ENCODE results near the gene NPAS3.

Gene NPAS3

GRCh38 chr14:33191855-33192254, 253.2 kb downstream of the NPAS3 start:
- DNase-seq: no peak

- no peak for DNase-seq
These were observed 255.9 kb downstream of the NPAS3 start for GRCh38 chr14:33194551-33194950.

DNA sequence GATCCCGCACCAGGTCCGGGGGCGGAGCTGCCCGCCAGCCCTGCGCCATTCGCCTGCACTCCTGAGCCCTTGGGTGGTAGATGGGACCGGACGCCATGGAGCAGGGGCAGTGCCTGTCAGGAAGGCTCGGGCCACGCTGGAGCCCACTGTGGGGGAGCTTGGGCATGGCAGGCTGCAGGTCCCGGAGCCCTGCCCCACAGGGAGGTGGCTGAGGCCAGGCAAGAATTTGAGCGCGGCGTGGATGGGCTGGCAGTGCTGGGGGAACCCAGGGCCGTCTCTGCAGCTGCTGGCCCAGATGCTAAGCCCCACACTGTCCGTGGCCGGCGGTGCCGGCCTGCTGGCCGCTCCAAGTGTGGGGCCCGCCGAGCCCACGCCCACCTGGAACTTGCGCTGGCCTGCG, 260.0 kb downstream of the NPAS3 start:
- DNase-seq: no peak

GRCh38 chr14:33201116-33201515, 262.4 kb downstream of the NPAS3 start:
- no peak for DNase-seq

- DNase-seq: no peak
These were observed 268.3 kb downstream of the NPAS3 start for GRCh38 chr14:33206981-33207380.

DNA sequence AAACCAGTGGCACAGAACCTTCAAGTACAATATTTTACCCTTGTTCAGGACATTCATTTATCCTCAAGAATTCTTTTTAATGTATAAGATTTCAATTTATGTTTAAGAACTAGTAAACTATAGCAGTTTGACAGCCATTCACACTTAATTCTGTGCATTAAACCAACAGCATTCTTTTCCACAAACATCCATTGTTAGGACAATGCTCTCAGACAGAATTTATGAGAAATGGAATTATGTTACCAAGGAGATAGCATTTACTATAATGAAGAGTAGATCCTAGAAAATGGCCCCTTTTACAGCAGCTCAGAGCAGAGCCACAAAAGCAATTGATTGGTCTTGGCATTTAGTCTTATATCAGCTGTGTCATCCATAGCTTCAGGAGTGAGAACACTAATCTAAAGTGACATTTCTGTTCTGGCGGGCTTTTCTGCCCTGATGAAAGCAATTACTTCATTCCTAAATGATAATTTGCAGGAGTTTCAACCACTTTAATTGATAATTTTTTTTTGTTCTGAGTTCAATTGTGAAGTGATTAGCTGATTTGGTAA, 268.9 kb downstream of the NPAS3 start:
- no peak for DNase-seq

GRCh38 chr14:33210311-33210710, 271.6 kb downstream of the NPAS3 start:
- no peak for DNase-seq

DNA sequence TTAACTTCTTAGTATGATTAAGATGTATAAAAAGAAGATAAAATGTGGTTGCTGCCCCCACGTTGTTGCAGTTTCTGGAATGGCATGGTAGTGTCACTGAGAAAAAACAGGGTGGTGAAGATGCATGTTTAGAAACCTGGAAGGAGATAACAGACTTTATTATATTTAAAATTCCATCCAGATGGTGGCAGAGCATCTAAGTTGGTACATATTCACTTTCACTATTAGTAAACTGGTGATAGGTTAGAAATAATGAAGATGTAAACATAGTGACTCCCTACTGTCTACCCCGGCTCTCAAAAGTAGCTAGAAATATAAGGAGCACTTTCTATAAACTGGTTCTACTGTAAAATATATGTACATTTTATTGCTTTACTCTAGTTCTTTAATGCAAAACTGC, 279.3 kb downstream of the NPAS3 start:
- no peak for DNase-seq

DNA sequence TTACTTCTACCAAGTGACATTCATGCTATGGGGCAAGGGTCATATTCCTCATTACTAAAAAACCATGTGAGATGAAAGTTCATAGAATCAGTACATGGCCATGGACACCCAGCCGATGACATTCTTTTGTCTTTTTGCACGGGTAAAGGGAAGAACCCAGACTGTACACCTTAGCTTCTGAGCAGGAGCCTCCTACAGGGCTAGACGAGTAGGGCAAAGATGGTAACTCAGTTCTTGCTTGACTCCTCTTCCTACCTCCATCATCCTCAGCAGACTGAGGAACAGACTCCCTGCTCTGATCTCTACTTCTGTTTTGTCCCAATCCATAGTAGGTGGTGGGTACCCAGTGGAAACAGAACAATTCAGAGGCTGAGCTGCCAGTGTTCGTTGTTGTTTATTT, 281.3 kb downstream of the NPAS3 start:
- no peak for DNase-seq

- no peak for DNase-seq
These were observed 290.7 kb downstream of the NPAS3 start for GRCh38 chr14:33229269-33229929.

DNA sequence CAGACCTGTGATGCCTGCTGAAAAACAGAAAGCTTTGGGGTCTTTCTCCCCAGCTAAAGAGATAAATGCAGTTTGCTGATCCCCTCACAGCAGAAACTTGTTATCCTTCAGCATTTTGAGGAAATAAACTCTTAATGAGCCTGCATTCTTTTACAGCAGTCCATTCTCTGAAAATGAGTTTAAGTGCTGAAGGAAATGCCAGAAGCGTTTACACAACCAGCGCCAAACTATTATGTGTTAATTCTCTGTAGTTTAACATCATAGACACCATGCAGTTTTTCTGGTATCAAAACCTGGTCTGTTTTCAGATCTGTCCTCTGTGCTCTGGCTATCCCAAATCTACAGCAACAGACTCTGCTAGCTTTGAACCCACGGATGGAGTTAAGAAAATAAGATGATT, 291.3 kb downstream of the NPAS3 start:
- no peak for DNase-seq

GRCh38 chr14:33232031-33232430, 293.4 kb downstream of the NPAS3 start:
- no peak for DNase-seq

DNA sequence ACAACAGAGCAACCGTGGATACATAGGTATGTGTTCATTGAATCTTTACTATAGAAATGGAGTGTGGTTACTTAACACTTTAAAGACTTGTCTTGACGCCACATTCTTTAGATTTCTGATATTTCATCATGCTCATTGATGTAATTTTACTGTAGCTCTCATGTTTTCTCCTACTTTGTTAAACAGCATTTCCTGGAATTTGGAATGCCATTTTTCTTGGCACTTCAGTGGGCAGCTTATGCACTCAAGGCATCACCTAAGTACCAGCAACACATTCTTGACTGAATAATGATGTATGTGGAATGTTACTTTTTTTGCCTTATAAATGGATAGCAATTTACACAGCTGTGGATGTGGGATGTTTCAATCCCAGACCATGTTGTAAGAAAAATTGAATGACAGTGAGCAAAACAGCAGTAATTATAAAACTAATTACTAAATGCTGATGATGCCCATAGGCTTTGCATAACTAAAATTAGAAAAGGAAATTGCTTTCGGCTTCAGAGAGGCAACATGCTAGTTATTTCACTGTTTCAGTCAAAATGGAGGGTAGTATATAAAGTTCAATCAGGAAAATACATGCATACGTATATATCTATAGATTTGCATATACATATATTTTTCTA, 298.5 kb downstream of the NPAS3 start:
- DNase-seq: no peak

GRCh38 chr14:33239465-33239864, 300.8 kb downstream of the NPAS3 start:
- DNase-seq: no peak

DNA sequence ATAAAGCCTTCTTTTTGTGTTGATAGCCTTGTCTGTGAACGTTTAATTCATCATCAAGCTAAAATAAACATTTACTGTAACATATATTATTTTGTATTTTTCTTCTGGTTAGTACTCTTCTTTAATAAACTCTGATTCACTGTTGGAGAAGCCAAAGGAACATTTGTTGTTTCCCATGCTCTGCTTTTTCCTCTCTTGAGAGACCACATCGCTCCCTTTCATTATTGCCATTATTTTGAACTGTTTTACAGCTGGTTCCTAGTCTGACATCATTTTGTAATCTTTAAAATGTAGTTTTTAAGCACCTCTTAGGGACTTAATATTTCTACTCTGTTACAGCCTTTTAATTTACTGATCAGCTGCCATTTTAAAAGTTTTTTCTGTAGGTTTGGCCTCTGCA, 301.8 kb downstream of the NPAS3 start:
- no peak for DNase-seq

GRCh38 chr14:33241331-33241730, 302.7 kb downstream of the NPAS3 start:
- no peak for DNase-seq

- DNase-seq: no peak
These were observed 310.6 kb downstream of the NPAS3 start for GRCh38 chr14:33249233-33249820.

GRCh38 chr14:33250963-33251362, 312.3 kb downstream of the NPAS3 start:
- DNase-seq: no peak

- no peak for DNase-seq
These were observed 315.7 kb downstream of the NPAS3 start for GRCh38 chr14:33254342-33254741.

GRCh38 chr14:33254861-33255395, 316.2 kb downstream of the NPAS3 start:
- DNase-seq: no peak

- DNase-seq: no peak
These were observed 319.1 kb downstream of the NPAS3 start for GRCh38 chr14:33257796-33258195.

- no peak for DNase-seq
These were observed 321.1 kb downstream of the NPAS3 start for GRCh38 chr14:33259764-33260163.

GRCh38 chr14:33271216-33271615, 332.5 kb downstream of the NPAS3 start:
- no peak for DNase-seq

DNA sequence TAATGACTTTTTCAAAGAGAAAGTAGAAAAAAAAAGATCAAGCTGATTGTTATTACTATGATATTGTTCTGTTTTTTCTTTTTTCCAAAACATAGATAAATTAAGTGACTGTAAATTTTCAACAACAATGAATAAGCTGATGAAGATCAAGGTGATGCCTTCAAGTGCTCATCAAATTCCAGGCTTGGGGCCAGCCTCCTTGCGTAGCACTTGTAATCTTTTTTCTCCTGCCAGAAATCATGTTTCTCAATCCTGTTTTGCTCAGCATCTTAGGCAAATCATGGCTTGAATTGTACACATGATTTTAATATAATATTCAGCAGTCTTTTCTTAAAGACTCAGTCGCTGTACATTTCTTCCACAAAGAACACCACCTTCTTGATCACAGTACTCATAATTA, 333.2 kb downstream of the NPAS3 start:
- no peak for DNase-seq

All from activated naive CD4-positive, alpha-beta T cell (primary cell).